OCI-LY1 (cell line): ENCODE measurements around the gene SPARC.

Source experiments
- H2AFZ ChIP-seq: fragments of 200-600 bp; sonication (generic), shearing (Covaris generic); 2 replicates; pipeline ENCODE4 v1.6.0; 2014; ENCODE audit warnings: antibody characterized with exemption, mild to moderate bottlenecking, low read length
- H3F3A ChIP-seq: fragments of 200-600 bp; sonication (generic), shearing (Covaris generic); 2 replicates; pipeline ENCODE4 v1.6.0; 2014; ENCODE audit warnings: mild to moderate bottlenecking, antibody characterized with exemption, low read length, moderate library complexity; ENCODE audit not compliant: insufficient read depth
- H3K27ac ChIP-seq: fragments of 200-600 bp; sonication (generic); 2 replicates; pipeline ENCODE4 v1.5.1; 2014; ENCODE audit warnings: low read length, mixed run types, mild to moderate bottlenecking, low read depth; ENCODE audit not compliant: poor library complexity, severe bottlenecking
- H3K27me3 ChIP-seq: fragments of 200-600 bp; sonication (generic); 2 replicates; pipeline ENCODE4 v1.6.0; 2014; ENCODE audit warnings: antibody characterized with exemption, mild to moderate bottlenecking, low read length, moderate library complexity; ENCODE audit not compliant: insufficient read depth
- H3K36me3 ChIP-seq: fragments of 200-600 bp; sonication (generic); 2 replicates; pipeline ENCODE4 v1.6.1; 2014; ENCODE audit warnings: mild to moderate bottlenecking, antibody characterized with exemption, low read length, moderate library complexity, mixed read lengths; ENCODE audit not compliant: insufficient read depth
- H3K4me1 ChIP-seq: fragments of 200-600 bp; sonication (generic); 2 replicates; pipeline ENCODE4 v1.5.1; 2014; ENCODE audit warnings: mild to moderate bottlenecking, low read length, moderate library complexity; ENCODE audit not compliant: insufficient read depth, severe bottlenecking
- H3K4me2 ChIP-seq: fragments of 200-600 bp; sonication (generic), shearing (Covaris generic); 2 replicates; pipeline ENCODE4 v1.6.1; 2014; ENCODE audit warnings: low read length
- H3K4me3 ChIP-seq: fragments of 200-600 bp; sonication (generic); 2 replicates; pipeline ENCODE4 v1.5.1; 2014; ENCODE audit warnings: low read length, low read depth, mild to moderate bottlenecking, mixed read lengths; ENCODE audit not compliant: poor library complexity, severe bottlenecking
- H3K79me2 ChIP-seq: fragments of 200-600 bp; shearing (Covaris generic); 2 replicates; pipeline ENCODE4 v1.6.1; 2016; ENCODE audit warnings: mixed run types, low read length, mixed read lengths; ENCODE audit not compliant: insufficient read depth
- H3K9ac ChIP-seq: fragments of 200-600 bp; sonication (generic), shearing (Covaris generic); 2 replicates; pipeline ENCODE4 v1.6.1; 2014; ENCODE audit warnings: mild to moderate bottlenecking, low read length, mixed read lengths
- H3K9me2 ChIP-seq: fragments of 200-600 bp; sonication (generic), shearing (Covaris generic); 2 replicates; pipeline ENCODE4 v1.6.1; 2014; ENCODE audit warnings: low read depth, mild to moderate bottlenecking, low read length, mixed read lengths
- H3K9me3 ChIP-seq: fragments of 200-600 bp; shearing (Covaris generic); 2 replicates; pipeline ENCODE4 v1.6.1; 2014; ENCODE audit warnings: low read length, mixed read lengths
- H4K20me1 ChIP-seq: fragments of 200-600 bp; sonication (generic), shearing (Covaris generic); 2 replicates; pipeline ENCODE4 v1.6.0; 2016; ENCODE audit warnings: mild to moderate bottlenecking, low read length; ENCODE audit not compliant: insufficient read depth
- CTCF ChIP-seq: fragments of 200-600 bp; sonication (generic), shearing (Covaris generic); IDR thresholded peaks from 2 replicates; pipeline ENCODE4 v1.5.1; 2017; ENCODE audit warnings: mild to moderate bottlenecking, antibody characterized with exemption, low read length, moderate library complexity, mixed read lengths
- EZH2 ChIP-seq: fragments of 200-600 bp; sonication (generic), shearing (Covaris generic); IDR thresholded peaks from 2 replicates; pipeline ENCODE4 v1.8.0; 2017; ENCODE audit warnings: borderline replicate concordance, mixed run types, mild to moderate bottlenecking, antibody characterized with exemption, low read length, moderate library complexity, mixed read lengths

The SPARC gene

GRCh38 chr5:151722546-151722945 lies 35.8 kb upstream of the SPARC start:
- Histone ChIP-seq H3K79me2 (no peaks in the 10 kb centered on the region), H3K9me3 (no peaks in the 10 kb centered on the region), H3K4me1 (no peaks in the 10 kb centered on the region), H3K9me2 (no peaks in the 10 kb centered on the region), H4K20me1 (no peaks in the 10 kb centered on the region), H3K36me3 (no peaks in the 10 kb centered on the region), H3F3A (no peaks in the 10 kb centered on the region), H2AFZ (no peak overlapping the region), H3K4me2 (no peak overlapping the region), H3K4me3 (no peak overlapping the region), H3K9ac (no peak overlapping the region), H3K27ac (no peak overlapping the region), H3K27me3 (peaks cover 4% of the 10 kb centered on the region; the same call in 1 of the 2 replicates)
- TF ChIP-seq EZH2, result no peak
- TF ChIP-seq CTCF, result no peak

- Histone ChIP-seq H3K9ac (no peak overlapping the region), H3K4me2 (no peak overlapping the region), H3K9me2 (no peaks in the 10 kb centered on the region), H3K79me2 (no peaks in the 10 kb centered on the region), H3F3A (no peaks in the 10 kb centered on the region), H3K4me1 (no peaks in the 10 kb centered on the region), H3K36me3 (no peaks in the 10 kb centered on the region), H3K27me3 (peaks cover 7% of the 10 kb centered on the region; the same call in 1 of the 2 replicates), H3K9me3 (no peaks in the 10 kb centered on the region), H2AFZ (no peak overlapping the region), H4K20me1 (no peaks in the 10 kb centered on the region), H3K4me3 (no peak overlapping the region), H3K27ac (no peak overlapping the region)
- TF ChIP-seq CTCF (no peak), EZH2 (no peak)
Measured at GRCh38 chr5:151721812-151722391, 35.2 kb upstream of the SPARC start.

DNA sequence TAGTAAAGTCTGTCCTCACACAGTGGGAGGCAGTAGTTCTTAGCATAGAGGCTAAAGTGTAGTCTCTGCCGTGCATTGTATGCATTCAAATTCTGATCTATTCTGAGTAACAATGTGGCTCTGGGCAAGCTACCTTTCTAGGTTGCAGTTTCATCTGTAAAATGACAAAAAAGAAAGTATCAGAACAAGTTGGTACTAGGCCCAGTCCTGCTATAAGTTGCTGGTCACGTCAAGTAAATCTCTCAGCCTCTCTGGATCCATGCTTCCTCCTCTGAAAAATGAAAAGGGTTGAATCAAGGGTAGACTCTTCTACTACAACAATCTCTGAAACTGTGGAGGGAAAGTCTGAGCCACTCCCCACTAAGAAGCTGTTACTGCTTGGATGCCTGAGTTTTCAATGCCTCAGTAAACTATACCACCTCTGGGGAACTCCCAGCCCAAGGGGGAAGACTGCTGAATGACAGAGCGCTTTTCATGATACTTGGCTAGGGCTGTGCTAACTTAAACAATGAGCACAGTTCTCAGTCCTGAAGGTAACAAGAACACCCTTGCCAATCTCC lies 34.5 kb upstream of the SPARC start:
- no peaks in the 10 kb centered on the region for H3K36me3 ChIP-seq
- no peaks in the 10 kb centered on the region for H3K4me1 ChIP-seq
- H3K4me3 ChIP-seq, result no peak overlapping the region
- H2AFZ ChIP-seq, result no peak overlapping the region
- H3K9me2 ChIP-seq, result no peaks in the 10 kb centered on the region
- no peaks in the 10 kb centered on the region for H3F3A ChIP-seq
- no peak overlapping the region for H3K4me2 ChIP-seq
- H3K79me2 ChIP-seq, result no peaks in the 10 kb centered on the region
- H3K27me3 ChIP-seq, result peaks cover 7% of the 10 kb centered on the region; the same call in 1 of the 2 replicates
- TF ChIP-seq CTCF (no peak), EZH2 (no peak)
- H3K27ac ChIP-seq, result no peak overlapping the region
- H3K9me3 ChIP-seq, result no peaks in the 10 kb centered on the region
- no peak overlapping the region for H3K9ac ChIP-seq
- no peaks in the 10 kb centered on the region for H4K20me1 ChIP-seq
